GM19463 (cell line): ENCODE data around the gene MGAT4A.
"Not testable (repeated sequence)": the region's sequence is repeated elsewhere in the genome, so short reads cannot be mapped to it uniquely, and the experiment has no call there.

Experiments
- ATAC-seq: cut with Tn5 transposase; IDR thresholded peaks from one replicate; pipeline ENCODE4 v1.9.1; 2021; ENCODE audit warnings: mild to moderate bottlenecking, moderate library complexity; ENCODE audit not compliant: unreplicated experiment

Gene MGAT4A

GRCh38 chr2:98759827-98760625 is 29.1 kb upstream of the MGAT4A start:
- ATAC-seq = no peak

GRCh38 chr2:98759338-98759737 is 28.4 kb upstream of the MGAT4A start:
- no peak for ATAC-seq

GRCh38 chr2:98757904-98758421 is 27.0 kb upstream of the MGAT4A start:
- peak; percentile 85 for ATAC-seq

- no peak for ATAC-seq
Measured at GRCh38 chr2:98753801-98754200, 22.9 kb upstream of the MGAT4A start.

GRCh38 chr2:98752711-98753110 is 21.8 kb upstream of the MGAT4A start:
- not testable (repeated sequence) for ATAC-seq

- ATAC-seq = no peak
Measured at GRCh38 chr2:98751748-98752147, 20.8 kb upstream of the MGAT4A start.

GRCh38 chr2:98750593-98751282 is 19.8 kb upstream of the MGAT4A start:
- ATAC-seq = no peak

- ATAC-seq = peak; percentile 65
Measured at GRCh38 chr2:98749066-98749450, 18.1 kb upstream of the MGAT4A start.

- ATAC-seq = no peak
Measured at GRCh38 chr2:98748292-98749065, 17.5 kb upstream of the MGAT4A start.

- ATAC-seq = no peak
Measured at GRCh38 chr2:98747888-98748287, 17.0 kb upstream of the MGAT4A start.

GRCh38 chr2:98746426-98746825 is 15.5 kb upstream of the MGAT4A start:
- no peak for ATAC-seq

- no peak for ATAC-seq
Measured at GRCh38 chr2:98744595-98744994, 13.7 kb upstream of the MGAT4A start.

GRCh38 chr2:98743835-98744234 is 12.9 kb upstream of the MGAT4A start:
- no peak for ATAC-seq

GRCh38 chr2:98739020-98739419 is 8.1 kb upstream of the MGAT4A start:
- no peak for ATAC-seq

- ATAC-seq = no peak
Measured at GRCh38 chr2:98738304-98738703, 7.4 kb upstream of the MGAT4A start.

GRCh38 chr2:98737848-98738247 is 6.9 kb upstream of the MGAT4A start:
- ATAC-seq = no peak

GRCh38 chr2:98736464-98736889 is 5.5 kb upstream of the MGAT4A start:
- no peak for ATAC-seq

GRCh38 chr2:98734823-98735260 is 3.9 kb upstream of the MGAT4A start:
- ATAC-seq = no peak

GRCh38 chr2:98734162-98734561 is 3.2 kb upstream of the MGAT4A start:
- no peak for ATAC-seq

GRCh38 chr2:98732430-98733051 is 1.6 kb upstream of the MGAT4A start:
- no peak for ATAC-seq

- no peak for ATAC-seq
Measured at GRCh38 chr2:98731894-98732349, 990 bp upstream of the MGAT4A start.
